HepG2 (cell line): ENCODE data around the gene SOCS1. TPM values are rescaled to one million over a fixed set of nuclear protein-coding genes. Genes with fewer than 3 reads are reported as not detected.
A peak's percentile ranks its signal among the peaks of the same experiment; 100 is the strongest.

ENCODE experiments used
- GLI4 ChIP-seq: sonication (generic); formaldehyde crosslinking; IDR thresholded peaks from 2 replicates; pipeline ENCODE4 v1.5.1; 2020; ENCODE audit warnings: missing genetic modification reagents, mild to moderate bottlenecking, moderate library complexity, borderline replicate concordance
- HDAC6 ChIP-seq: fragments of 200-600 bp; sonication (generic); IDR thresholded peaks from 2 replicates; pipeline ENCODE4 v1.7.0; 2017; ENCODE audit warnings: mild to moderate bottlenecking, antibody characterized with exemption, low read length, low read depth
- MEF2D ChIP-seq: sonication (generic); formaldehyde crosslinking; IDR thresholded peaks from 2 replicates; pipeline ENCODE4 v1.5.1; 2020; ENCODE audit warnings: mild to moderate bottlenecking, missing genetic modification reagents
- MTF2 ChIP-seq: sonication (generic); formaldehyde crosslinking; IDR thresholded peaks from 2 replicates; pipeline ENCODE4 v1.5.0; 2020; ENCODE audit warnings: missing genetic modification reagents, borderline replicate concordance
- NFIB ChIP-seq: sonication (generic); formaldehyde crosslinking; IDR thresholded peaks from 2 replicates; pipeline ENCODE4 v1.9.0; 2021; ENCODE audit warnings: missing genetic modification reagents, mild to moderate bottlenecking, borderline replicate concordance
- POLR2G ChIP-seq: fragments of 200-400 bp; formaldehyde crosslinking; IDR thresholded peaks from 2 replicates; pipeline ENCODE4 v1.6.1; 2018; ENCODE audit warnings: mild to moderate bottlenecking, low read depth, low read length, moderate library complexity
- PPARG ChIP-seq: conservative IDR thresholded peaks from 2 replicates; pipeline ENCODE4 v1.6.1; 2016; ENCODE audit warnings: missing biosample characterization, missing genetic modification reagents
- RFX3 ChIP-seq: IDR thresholded peaks from 2 replicates; pipeline ENCODE4 v1.6.1; 2016; ENCODE audit warnings: missing biosample characterization, missing genetic modification reagents
- SRY ChIP-seq: sonication (generic); formaldehyde crosslinking; IDR thresholded peaks from 2 replicates; pipeline ENCODE4 v1.8.0; 2022; ENCODE audit warnings: mild to moderate bottlenecking, missing genetic modification reagents
- TEAD2 ChIP-seq: sonication (generic); formaldehyde crosslinking; IDR thresholded peaks from 2 replicates; pipeline ENCODE4 v1.9.0; 2021; ENCODE audit warnings: missing genetic modification reagents
- ZBTB44 ChIP-seq: sonication (generic); formaldehyde crosslinking; IDR thresholded peaks from 2 replicates; pipeline ENCODE4 v1.4.0; 2020; ENCODE audit warnings: missing genetic modification reagents
- ZBTB7A ChIP-seq: sonication (generic); formaldehyde crosslinking; IDR thresholded peaks from 2 replicates; pipeline ENCODE4 v1.8.0; 2022; ENCODE audit warnings: mild to moderate bottlenecking, missing genetic modification reagents
- ZBTB7B ChIP-seq: sonication (generic); formaldehyde crosslinking; IDR thresholded peaks from 2 replicates; pipeline ENCODE4 v1.4.0; 2020; ENCODE audit warnings: missing genetic modification reagents
- ZFP36L1 ChIP-seq: sonication (generic); formaldehyde crosslinking; IDR thresholded peaks from 2 replicates; pipeline ENCODE4 v1.8.0; 2022; ENCODE audit warnings: mild to moderate bottlenecking, missing genetic modification reagents, moderate library complexity
- ZNF138 ChIP-seq: sonication (generic); formaldehyde crosslinking; IDR thresholded peaks from 2 replicates; pipeline ENCODE4 v1.5.0; 2020; ENCODE audit warnings: mild to moderate bottlenecking, low read depth, missing genetic modification reagents
- ZNF263 ChIP-seq: sonication (generic); formaldehyde crosslinking; IDR thresholded peaks from 2 replicates; pipeline ENCODE4 v1.4.0; 2020; ENCODE audit warnings: missing genetic modification reagents
- ZNF549 ChIP-seq: sonication (generic); formaldehyde crosslinking; IDR thresholded peaks from 2 replicates; pipeline ENCODE4 v1.5.0; 2020; ENCODE audit warnings: missing genetic modification reagents
- ZNF580 ChIP-seq: IDR thresholded peaks from 2 replicates; pipeline ENCODE4 v1.6.1; 2016; ENCODE audit warnings: low read depth, borderline replicate concordance
- ZNF589 ChIP-seq: sonication (generic); formaldehyde crosslinking; conservative IDR thresholded peaks from 2 replicates; pipeline ENCODE4 v1.8.0; 2022; ENCODE audit warnings: mild to moderate bottlenecking, moderate library complexity, missing genetic modification reagents
- ZNF605 ChIP-seq: sonication (generic); formaldehyde crosslinking; IDR thresholded peaks from 2 replicates; pipeline ENCODE4 v1.8.0; 2022; ENCODE audit warnings: mild to moderate bottlenecking, missing genetic modification reagents
- ZNF878 ChIP-seq: sonication (generic); formaldehyde crosslinking; IDR thresholded peaks from 2 replicates; pipeline ENCODE4 v1.8.1; 2023; ENCODE audit warnings: mild to moderate bottlenecking, missing genetic modification reagents, moderate library complexity
- ZNF883 ChIP-seq: sonication (generic); formaldehyde crosslinking; IDR thresholded peaks from 2 replicates; pipeline ENCODE4 v1.5.1; 2020; ENCODE audit warnings: mild to moderate bottlenecking, missing genetic modification reagents; ENCODE audit errors: not compliant biosample characterization
- polyA plus RNA-seq, 8 experiments: library from polyadenylated mRNA; depleted of rRNA in 3 of 8; stranded (reverse) in 7 of 8; unstranded in 1 of 8; fragments of >200 nt; fragmentation: Illumina TruSeq in 4 of 8; extraction: Trizol in 4 of 8; gene quantifications; 2 replicates each; pipeline versions ENCODE4 v1.2.1 to v1.2.3, GENCODE V29; 2011 to 2016; ENCODE audit warnings: low read depth in 4 of 8, missing spikeins in 1 of 8, mixed read lengths in 1 of 8; ENCODE audit not compliant: insufficient read depth in 1 of 8
- total RNA-seq, 5 experiments: library from RNA; depleted of rRNA; stranded (reverse); fragments of >200 nt; fragmentation: Illumina TruSeq; extraction: Trizol; gene quantifications; 2 replicates each; pipeline ENCODE4 v1.2.3, GENCODE V29; 2016; ENCODE audit warnings: low read depth in 1 of 5
- TF ChIP-seq, protein P1 (sequence below): sonication (generic); formaldehyde crosslinking; IDR thresholded peaks from 2 replicates; pipeline ENCODE4 v1.5.1; 2020; ENCODE audit warnings: missing genetic modification reagents, mild to moderate bottlenecking, borderline replicate concordance
- TF ChIP-seq, protein P2 (sequence below): sonication (generic); formaldehyde crosslinking; IDR thresholded peaks from 2 replicates; pipeline ENCODE4 v1.9.0; 2021; ENCODE audit warnings: missing genetic modification reagents, mild to moderate bottlenecking, borderline replicate concordance
- TF ChIP-seq, protein P3 (sequence below): sonication (generic); formaldehyde crosslinking; IDR thresholded peaks from 2 replicates; pipeline ENCODE4 v1.5.0; 2020; ENCODE audit warnings: missing genetic modification reagents

Gene SOCS1
- total and polyA plus RNA-seq, 2 of the 13 experiments (the other 11 are each of a cell fraction or from before 2014, with no cell fraction given): 5.3 to 6.3 TPM

- TF ChIP-seq, protein P1, sequence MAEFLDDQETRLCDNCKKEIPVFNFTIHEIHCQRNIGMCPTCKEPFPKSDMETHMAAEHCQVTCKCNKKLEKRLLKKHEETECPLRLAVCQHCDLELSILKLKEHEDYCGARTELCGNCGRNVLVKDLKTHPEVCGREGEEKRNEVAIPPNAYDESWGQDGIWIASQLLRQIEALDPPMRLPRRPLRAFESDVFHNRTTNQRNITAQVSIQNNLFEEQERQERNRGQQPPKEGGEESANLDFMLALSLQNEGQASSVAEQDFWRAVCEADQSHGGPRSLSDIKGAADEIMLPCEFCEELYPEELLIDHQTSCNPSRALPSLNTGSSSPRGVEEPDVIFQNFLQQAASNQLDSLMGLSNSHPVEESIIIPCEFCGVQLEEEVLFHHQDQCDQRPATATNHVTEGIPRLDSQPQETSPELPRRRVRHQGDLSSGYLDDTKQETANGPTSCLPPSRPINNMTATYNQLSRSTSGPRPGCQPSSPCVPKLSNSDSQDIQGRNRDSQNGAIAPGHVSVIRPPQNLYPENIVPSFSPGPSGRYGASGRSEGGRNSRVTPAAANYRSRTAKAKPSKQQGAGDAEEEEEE (CRISPR knock-in tag): 0 out of 2 replicates have a peak, but pooled peaks have one; percentile 30
- TF ChIP-seq ZNF605 (CRISPR knock-in tag): 0 out of 2 replicates have a peak, but pooled peaks have one; percentile 65
- TF ChIP-seq ZNF138 (CRISPR knock-in tag): no peak
- peak; percentile 2 for TF ChIP-seq ZNF883 (CRISPR knock-in tag)
- no peak for TF ChIP-seq MTF2 (CRISPR knock-in tag)
- no peak for TF ChIP-seq TEAD2 (CRISPR knock-in tag)
- no peak; the same call in 1 of the 2 replicates for TF ChIP-seq ZNF580 (CRISPR knock-in tag)
- TF ChIP-seq ZNF878 (CRISPR knock-in tag): peak; percentile 52; the same call in 1 of the 2 replicates
- TF ChIP-seq SRY: 0 out of 2 replicates have a peak, but pooled peaks have one; percentile 12
- TF ChIP-seq ZNF589 (CRISPR knock-in tag): no peak
- TF ChIP-seq HDAC6: no peak
- TF ChIP-seq ZNF549 (CRISPR knock-in tag): no peak
- TF ChIP-seq, protein P2, sequence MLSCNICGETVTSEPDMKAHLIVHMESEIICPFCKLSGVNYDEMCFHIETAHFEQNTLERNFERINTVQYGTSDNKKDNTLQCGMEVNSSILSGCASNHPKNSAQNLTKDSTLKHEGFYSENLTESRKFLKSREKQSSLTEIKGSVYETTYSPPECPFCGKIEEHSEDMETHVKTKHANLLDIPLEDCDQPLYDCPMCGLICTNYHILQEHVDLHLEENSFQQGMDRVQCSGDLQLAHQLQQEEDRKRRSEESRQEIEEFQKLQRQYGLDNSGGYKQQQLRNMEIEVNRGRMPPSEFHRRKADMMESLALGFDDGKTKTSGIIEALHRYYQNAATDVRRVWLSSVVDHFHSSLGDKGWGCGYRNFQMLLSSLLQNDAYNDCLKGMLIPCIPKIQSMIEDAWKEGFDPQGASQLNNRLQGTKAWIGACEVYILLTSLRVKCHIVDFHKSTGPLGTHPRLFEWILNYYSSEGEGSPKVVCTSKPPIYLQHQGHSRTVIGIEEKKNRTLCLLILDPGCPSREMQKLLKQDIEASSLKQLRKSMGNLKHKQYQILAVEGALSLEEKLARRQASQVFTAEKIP (CRISPR knock-in tag): no peak
- TF ChIP-seq ZFP36L1 (CRISPR knock-in tag): no peak
- 0 out of 2 replicates have a peak, but pooled peaks have one; percentile 13 for TF ChIP-seq PPARG (CRISPR knock-in tag)
- no peak for TF ChIP-seq ZBTB7B
- TF ChIP-seq, protein P3, sequence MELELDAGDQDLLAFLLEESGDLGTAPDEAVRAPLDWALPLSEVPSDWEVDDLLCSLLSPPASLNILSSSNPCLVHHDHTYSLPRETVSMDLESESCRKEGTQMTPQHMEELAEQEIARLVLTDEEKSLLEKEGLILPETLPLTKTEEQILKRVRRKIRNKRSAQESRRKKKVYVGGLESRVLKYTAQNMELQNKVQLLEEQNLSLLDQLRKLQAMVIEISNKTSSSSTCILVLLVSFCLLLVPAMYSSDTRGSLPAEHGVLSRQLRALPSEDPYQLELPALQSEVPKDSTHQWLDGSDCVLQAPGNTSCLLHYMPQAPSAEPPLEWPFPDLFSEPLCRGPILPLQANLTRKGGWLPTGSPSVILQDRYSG (CRISPR knock-in tag): 0 out of 2 replicates have a peak, but pooled peaks have one; percentile 39
- TF ChIP-seq POLR2G: 0 out of 2 replicates have a peak, but pooled peaks have one; percentile 41
- TF ChIP-seq NFIB: no peak
- no peak for TF ChIP-seq GLI4 (CRISPR knock-in tag)
- no peak; the same call in 1 of the 2 replicates for TF ChIP-seq ZNF263 (CRISPR knock-in tag)
- no peak for TF ChIP-seq ZBTB44 (CRISPR knock-in tag)
- peak; percentile 20; the same call in 1 of the 2 replicates for TF ChIP-seq MEF2D (CRISPR knock-in tag)
- no peak for TF ChIP-seq RFX3
- TF ChIP-seq ZBTB7A (CRISPR knock-in tag): no peak
Measured at GRCh38 chr16:11273721-11274324, 17.8 kb upstream of the SOCS1 start (continued).
